ENCODE measurements around the gene RIPPLY1.

RIPPLY1 gene

DNA sequence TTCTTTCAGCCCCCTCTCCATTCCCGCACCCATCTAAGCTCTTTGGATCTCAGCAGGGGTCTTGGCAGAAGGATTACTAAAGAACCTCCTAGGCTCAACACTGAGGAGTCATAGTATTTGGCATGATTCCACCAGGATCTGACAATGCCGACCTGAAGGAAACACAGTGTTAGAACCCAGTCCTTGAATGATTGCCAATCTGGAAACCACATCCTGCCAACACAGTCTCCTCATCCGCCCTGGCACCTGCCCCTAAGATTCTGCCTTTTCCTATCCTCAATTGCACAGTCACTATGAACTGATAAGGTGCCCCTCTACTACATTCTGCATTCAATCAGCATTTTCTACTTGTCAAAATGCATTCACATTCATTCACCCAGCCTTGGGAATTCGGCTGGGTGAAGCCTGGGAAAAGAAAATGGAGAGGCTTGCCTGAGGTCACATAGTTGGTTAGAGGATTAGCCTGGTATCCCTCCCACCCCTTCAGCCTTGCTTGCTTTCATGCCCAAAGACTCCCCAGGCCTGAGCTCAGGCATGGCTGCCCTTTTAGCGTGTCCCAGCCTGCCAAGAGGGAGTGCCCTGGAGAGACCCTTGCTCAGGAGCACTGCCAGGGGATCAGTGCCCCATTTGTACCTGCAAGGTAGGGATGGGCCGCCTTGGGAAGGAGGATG, 14.8 kb upstream of the RIPPLY1 start:
- no peak overlapping the region for H2AFZ ChIP-seq (ENCODE audit: low read length)
- peak overlapping the region; percentile 12 for H3K4me3 ChIP-seq (ENCODE audit: low read length, poor library complexity, severe bottlenecking)
- H3K36me3 ChIP-seq (ENCODE audit: insufficient read depth, low read length) = no peaks in the 10 kb centered on the region
- H3K9me2 ChIP-seq (replicated peaks; ENCODE audit: low read depth, low read length) = no peaks in the 10 kb centered on the region
- no peaks in the 10 kb centered on the region for H3K9me3 ChIP-seq (ENCODE audit: insufficient read depth, low read depth, low read length)
- H4K20me1 ChIP-seq (ENCODE audit: insufficient read depth, low read length, poor library complexity, severe bottlenecking) = no peaks in the 10 kb centered on the region
- no peaks in the 10 kb centered on the region for H3K79me2 ChIP-seq (ENCODE audit: insufficient read depth, low read length)
- peak overlapping the region; percentile 59 for H3K4me2 ChIP-seq (ENCODE audit: low read depth, low read length, poor library complexity, severe bottlenecking)
- TF ChIP-seq, protein P1, sequence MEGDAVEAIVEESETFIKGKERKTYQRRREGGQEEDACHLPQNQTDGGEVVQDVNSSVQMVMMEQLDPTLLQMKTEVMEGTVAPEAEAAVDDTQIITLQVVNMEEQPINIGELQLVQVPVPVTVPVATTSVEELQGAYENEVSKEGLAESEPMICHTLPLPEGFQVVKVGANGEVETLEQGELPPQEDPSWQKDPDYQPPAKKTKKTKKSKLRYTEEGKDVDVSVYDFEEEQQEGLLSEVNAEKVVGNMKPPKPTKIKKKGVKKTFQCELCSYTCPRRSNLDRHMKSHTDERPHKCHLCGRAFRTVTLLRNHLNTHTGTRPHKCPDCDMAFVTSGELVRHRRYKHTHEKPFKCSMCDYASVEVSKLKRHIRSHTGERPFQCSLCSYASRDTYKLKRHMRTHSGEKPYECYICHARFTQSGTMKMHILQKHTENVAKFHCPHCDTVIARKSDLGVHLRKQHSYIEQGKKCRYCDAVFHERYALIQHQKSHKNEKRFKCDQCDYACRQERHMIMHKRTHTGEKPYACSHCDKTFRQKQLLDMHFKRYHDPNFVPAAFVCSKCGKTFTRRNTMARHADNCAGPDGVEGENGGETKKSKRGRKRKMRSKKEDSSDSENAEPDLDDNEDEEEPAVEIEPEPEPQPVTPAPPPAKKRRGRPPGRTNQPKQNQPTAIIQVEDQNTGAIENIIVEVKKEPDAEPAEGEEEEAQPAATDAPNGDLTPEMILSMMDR (conservative IDR thresholded peaks at IDR 0.05; ENCODE audit: low read length) = no peak
- no peak for TF ChIP-seq EZH2phosphoT487 (IDR thresholded peaks at IDR 0.05; ENCODE audit: borderline replicate concordance)
- peaks cover 16% of the 10 kb centered on the region for H3K4me1 ChIP-seq (ENCODE audit: insufficient read depth, low read length, poor library complexity, severe bottlenecking)
- no peak overlapping the region for H3K9ac ChIP-seq (ENCODE audit: low read depth, low read length, poor library complexity, severe bottlenecking)
- no peaks in the 10 kb centered on the region for H3F3A ChIP-seq (ENCODE audit: low read depth)
- H3K27me3 ChIP-seq (ENCODE audit: insufficient read depth, low read length, poor library complexity, severe bottlenecking) = no peaks in the 10 kb centered on the region

DNA sequence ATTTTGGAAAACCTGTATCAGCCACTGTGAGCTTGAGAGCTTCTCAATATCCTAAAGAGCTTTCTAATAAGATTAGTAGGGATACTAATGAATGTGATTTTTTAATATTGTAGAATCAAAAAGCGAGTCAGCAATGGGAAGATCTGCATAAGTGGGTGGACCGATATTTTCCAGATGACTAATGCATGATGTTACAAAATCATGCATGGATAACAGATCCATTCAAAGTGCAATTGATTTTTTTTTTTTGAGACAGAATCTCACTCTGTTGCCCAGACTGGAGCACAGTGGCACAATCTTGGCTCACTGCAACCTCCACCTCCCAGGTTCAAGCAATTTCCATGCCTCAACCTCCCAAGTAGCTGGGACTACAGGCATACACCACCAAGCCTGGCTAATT, 9.7 kb upstream of the RIPPLY1 start:
- Histone ChIP-seq H2AFZ (ENCODE audit: low read length) (no peak overlapping the region), H3K9me2 (replicated peaks; ENCODE audit: low read depth, low read length) (no peaks in the 10 kb centered on the region), H3K4me2 (ENCODE audit: low read depth, low read length, poor library complexity, severe bottlenecking) (no peak overlapping the region), H3K9me3 (ENCODE audit: insufficient read depth, low read depth, low read length) (no peaks in the 10 kb centered on the region), H3K79me2 (ENCODE audit: insufficient read depth, low read length) (no peaks in the 10 kb centered on the region), H3K9ac (ENCODE audit: low read depth, low read length, poor library complexity, severe bottlenecking) (no peak overlapping the region), H3F3A (ENCODE audit: low read depth) (no peaks in the 10 kb centered on the region), H3K4me3 (ENCODE audit: low read length, poor library complexity, severe bottlenecking) (no peak overlapping the region), H3K27me3 (ENCODE audit: insufficient read depth, low read length, poor library complexity, severe bottlenecking) (no peaks in the 10 kb centered on the region), H4K20me1 (ENCODE audit: insufficient read depth, low read length, poor library complexity, severe bottlenecking) (no peaks in the 10 kb centered on the region), H3K36me3 (ENCODE audit: insufficient read depth, low read length) (no peaks in the 10 kb centered on the region), H3K4me1 (ENCODE audit: insufficient read depth, low read length, poor library complexity, severe bottlenecking) (peaks cover 7% of the 10 kb centered on the region)
- TF ChIP-seq, protein P1 (conservative IDR thresholded peaks at IDR 0.05; ENCODE audit: low read length) = no peak
- no peak for TF ChIP-seq EZH2phosphoT487 (IDR thresholded peaks at IDR 0.05; ENCODE audit: borderline replicate concordance)

DNA sequence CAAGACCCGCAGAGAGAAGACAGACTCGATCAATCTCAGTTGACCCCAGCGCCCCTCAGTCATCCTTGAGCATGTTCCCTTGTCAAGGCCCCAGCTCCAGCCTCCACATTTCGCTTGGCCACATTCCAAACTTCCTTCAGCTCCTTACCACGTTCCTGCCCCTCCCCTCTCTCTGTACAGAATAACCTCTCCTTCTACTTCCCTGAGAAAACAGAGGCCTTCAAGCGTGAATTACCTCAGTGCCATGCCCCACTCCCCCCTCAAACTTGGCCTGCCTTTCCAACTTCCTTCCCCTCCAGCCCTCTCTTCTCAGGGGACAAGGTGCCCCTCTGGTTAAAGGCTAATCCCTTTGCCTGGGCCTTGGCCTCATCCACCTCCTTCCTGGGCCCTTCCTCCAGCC, 3.2 kb upstream of the RIPPLY1 start:
- Histone ChIP-seq H3F3A (ENCODE audit: low read depth) (no peaks in the 10 kb centered on the region), H3K4me3 (ENCODE audit: low read length, poor library complexity, severe bottlenecking) (no peak overlapping the region), H3K9ac (ENCODE audit: low read depth, low read length, poor library complexity, severe bottlenecking) (no peak overlapping the region), H3K27me3 (ENCODE audit: insufficient read depth, low read length, poor library complexity, severe bottlenecking) (no peaks in the 10 kb centered on the region), H3K79me2 (ENCODE audit: insufficient read depth, low read length) (no peaks in the 10 kb centered on the region), H4K20me1 (ENCODE audit: insufficient read depth, low read length, poor library complexity, severe bottlenecking) (no peaks in the 10 kb centered on the region), H3K4me1 (ENCODE audit: insufficient read depth, low read length, poor library complexity, severe bottlenecking) (peaks cover 9% of the 10 kb centered on the region), H2AFZ (ENCODE audit: low read length) (no peak overlapping the region), H3K9me2 (replicated peaks; ENCODE audit: low read depth, low read length) (no peaks in the 10 kb centered on the region), H3K36me3 (ENCODE audit: insufficient read depth, low read length) (no peaks in the 10 kb centered on the region), H3K9me3 (ENCODE audit: insufficient read depth, low read depth, low read length) (no peaks in the 10 kb centered on the region), H3K4me2 (ENCODE audit: low read depth, low read length, poor library complexity, severe bottlenecking) (no peak overlapping the region)
- TF ChIP-seq EZH2phosphoT487 (IDR thresholded peaks at IDR 0.05; ENCODE audit: borderline replicate concordance) = no peak
- TF ChIP-seq, protein P1 (conservative IDR thresholded peaks at IDR 0.05; ENCODE audit: low read length) = no peak
